D341Med (cell line): ENCODE data around the gene OR2T29.
A peak's percentile ranks its signal among the peaks of the same experiment; 100 is the strongest.
"Not testable (repeated sequence)": the region's sequence is repeated elsewhere in the genome, so short reads cannot be mapped to it uniquely, and the experiment has no call there.

Experiments
- DNase-seq: peaks from one replicate; pipeline ENCODE4 v3.0.0; 2012; ENCODE audit warnings: low spot score

The OR2T29 gene, protein sequence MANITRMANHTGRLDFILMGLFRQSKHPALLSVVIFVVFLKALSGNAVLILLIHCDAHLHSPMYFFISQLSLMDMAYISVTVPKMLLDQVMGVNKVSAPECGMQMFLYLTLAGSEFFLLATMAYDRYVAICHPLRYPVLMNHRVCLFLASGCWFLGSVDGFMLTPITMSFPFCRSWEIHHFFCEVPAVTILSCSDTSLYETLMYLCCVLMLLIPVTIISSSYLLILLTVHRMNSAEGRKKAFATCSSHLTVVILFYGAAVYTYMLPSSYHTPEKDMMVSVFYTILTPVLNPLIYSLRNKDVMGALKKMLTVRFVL

DNA sequence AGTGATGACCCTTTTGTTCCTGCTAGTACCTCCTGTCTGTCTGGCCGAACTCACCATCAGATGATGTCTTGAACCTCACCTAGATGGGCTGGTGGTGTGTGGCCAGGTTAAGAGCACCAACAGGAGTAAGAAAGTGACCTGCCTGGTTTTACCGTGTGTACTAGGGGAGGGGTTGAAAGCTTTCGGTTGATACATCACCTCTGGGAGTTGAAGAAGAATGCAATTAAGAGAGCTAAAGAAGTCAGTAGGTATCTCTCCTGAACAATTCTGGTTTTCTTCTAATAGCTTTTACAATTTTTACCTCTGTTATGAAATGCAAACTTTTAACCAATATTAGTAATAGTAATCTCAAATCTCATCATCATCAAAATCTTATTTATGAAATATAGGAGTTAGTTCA is at the start of gene OR2T29:
TSS of gene OR2T29 (minus strand) at position 101 of the 400 bp plus-strand sequence. CDS start 3,281 bp downstream, outside the sequence.
- DNase-seq, result not testable (repeated sequence)

DNA sequence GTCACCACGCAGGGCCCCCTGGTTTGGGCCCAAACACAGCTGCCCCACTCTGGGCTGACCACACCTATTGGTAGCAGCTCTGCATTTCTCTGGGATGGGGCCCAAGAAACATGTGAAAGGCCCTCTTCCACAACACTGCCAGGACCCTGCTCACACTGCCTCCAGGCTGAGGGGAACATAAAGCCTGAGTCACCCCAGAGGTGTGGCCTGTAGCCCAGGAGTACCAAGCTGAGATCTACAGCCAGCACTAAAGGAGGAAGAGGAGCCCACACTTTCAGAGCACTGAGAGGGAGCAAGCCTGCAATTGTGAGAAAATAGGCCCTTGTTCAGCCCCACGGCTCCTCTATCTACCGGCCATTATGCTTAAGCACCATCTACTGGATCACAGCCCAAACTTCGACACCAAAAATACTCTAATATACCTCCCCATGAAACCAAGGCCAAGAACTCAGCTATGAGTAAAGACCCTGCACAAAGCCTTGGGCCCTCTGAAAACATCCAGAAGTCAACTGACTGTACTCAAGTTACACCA is 49.4 kb upstream of the OR2T29 start:
- DNase-seq, result no peak

DNA sequence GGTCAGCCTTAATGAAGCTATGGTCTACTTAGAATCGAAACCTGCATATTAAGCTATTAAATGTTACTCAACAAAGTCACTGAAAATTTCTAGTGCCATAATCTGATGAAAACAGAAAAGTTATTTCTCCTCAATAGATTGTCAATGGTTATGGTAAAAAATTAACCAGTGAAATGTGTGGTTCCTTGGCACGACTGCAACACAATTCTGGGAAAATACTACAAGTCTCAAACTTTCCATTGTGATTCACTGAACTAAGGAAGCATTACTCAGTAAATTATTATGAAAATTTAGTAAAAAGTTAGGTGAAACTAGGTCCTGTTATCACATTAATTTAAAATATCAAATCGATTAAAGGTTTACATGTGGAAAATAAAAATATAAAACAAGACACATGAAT is 47.7 kb upstream of the OR2T29 start:
- DNase-seq, result no peak

DNA sequence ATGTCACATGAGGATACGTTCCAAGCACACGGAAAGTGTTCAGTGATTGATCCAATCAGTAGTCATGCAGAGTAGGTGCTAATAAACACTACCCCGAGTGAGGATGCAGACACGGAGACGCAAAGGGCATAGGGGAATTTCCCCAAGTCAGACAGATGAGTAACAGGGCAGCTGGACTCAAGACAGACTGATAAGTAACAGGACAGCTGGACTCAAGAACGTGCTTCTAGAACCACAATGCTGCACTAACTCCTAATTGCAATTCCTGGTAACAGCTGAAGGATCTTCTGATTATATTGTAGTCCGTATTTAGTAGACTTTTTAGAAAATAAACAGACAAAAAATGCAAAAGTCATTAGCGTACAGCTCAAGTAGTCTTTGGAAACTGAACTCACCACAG is 36.8 kb upstream of the OR2T29 start:
- no peak for DNase-seq

DNA sequence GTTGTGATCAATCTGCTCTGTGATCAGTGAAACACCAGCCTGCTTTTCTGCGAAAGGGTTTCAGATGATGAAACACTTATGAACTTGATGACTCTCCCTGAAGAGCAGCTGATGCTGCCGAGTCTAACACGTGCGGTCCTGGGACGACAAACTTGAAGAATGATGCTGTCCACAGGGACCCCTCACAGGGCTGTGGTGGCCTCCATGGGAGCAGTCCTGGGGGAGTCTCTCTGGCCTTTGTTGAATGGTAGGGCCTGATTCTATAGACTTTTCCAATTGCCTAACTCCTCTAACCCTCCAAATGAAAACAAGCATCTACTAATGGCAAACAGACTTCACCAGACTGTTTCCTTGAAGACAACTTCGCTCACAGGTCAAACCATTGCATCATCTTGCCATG is 35.0 kb upstream of the OR2T29 start, which contains the start of gene OR2T10:
TSS of gene OR2T10 (minus strand) at position 112 of the 400 bp plus-strand sequence. CDS start 3,932 bp downstream, outside the sequence.
- no peak for DNase-seq

DNA sequence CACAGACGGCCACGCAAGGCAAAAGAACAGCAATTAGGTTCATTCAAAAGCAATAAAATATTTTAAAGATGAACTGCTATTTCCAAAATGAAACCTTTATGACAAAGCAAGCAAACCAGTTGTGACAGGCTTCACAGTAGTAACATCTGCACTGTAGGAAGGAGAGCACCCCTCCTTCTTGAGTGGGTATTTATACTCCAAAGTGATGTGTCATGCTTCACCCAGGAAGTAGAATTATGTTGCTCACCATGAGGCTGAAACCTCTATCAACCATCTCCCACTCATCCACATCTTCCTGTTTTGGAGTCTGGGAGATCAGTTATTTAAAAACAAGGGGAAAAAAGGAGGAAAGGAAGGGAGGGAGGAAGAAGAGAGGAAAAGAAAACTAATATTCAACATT is 34.0 kb upstream of the OR2T29 start:
- no peak for DNase-seq

DNA sequence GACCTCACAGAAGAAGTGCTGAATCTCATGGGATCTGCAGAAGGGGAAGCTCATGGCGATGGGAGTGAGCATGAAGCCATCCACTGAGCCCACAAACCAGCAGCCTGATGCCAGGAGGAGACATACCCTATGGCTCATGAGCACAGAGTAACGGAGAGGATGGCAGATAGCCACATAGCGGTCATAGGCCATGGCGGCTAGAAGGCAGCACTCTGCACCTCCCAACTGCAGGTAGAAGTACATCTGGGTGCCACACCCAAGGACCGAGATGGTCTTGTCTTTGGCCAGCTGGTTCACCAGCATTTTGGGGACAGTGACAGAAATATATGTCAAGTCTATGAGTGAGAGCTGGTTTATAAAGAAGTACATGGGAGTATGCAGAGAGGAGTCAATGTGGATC is 30.7 kb upstream of the OR2T29 start:
- DNase-seq, result no peak

DNA sequence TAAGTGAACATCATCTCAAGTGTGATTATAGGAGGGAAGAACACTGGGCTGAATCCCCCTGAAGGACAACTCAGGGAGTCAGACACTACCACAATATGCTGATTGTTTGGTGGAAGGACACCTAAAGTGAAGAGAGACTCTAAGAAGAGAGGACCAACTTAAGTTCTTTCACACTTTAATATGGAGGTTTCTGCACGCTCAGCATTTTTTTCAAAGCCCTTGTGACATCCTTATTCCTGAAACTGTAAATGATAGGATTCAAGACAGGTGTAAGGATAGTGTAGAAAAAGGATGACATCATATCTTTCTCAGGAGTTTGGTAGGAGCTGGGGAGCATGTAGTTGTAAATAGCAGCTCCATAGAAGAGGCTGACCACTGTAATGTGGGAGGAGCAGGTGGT is 30.1 kb upstream of the OR2T29 start:
- DNase-seq, result no peak

DNA sequence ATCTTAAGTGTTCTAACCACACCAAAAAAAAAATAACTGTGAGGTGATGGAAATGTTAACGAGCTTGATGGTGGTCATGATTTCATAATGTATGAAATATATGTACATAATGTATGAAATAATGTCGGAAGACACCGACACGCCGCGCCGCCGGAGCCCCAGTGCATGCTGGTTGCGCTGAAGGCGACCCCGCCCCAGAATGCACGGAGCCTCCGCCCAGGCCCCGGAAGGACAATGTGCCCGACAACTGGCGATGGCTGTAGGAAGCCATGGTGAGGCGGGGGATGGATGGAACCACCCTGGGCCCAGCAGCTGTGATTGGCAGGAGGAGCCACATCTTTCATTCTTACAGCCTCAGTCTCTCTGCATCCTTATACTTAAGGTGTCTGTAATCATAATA is 27.5 kb upstream of the OR2T29 start:
- DNase-seq, result no peak

DNA sequence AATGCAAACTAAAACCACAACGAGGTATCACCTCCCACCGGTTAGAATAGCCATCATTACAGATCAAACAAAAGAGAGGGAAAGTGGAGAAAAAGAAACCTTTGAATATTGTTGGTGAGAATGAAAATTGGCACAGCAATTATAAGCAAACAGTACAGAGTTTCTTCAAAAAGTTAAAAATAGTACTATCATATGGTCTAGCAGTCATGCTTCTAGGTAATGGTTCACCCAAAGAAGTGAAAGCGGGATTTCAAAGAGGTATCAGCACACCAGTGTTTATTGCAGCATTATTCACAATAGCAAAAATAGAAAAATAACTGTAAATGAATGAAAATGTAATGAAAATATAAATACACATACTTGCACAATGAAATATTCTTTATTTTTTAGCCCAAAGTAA is 26.8 kb upstream of the OR2T29 start:
- no peak for DNase-seq

DNA sequence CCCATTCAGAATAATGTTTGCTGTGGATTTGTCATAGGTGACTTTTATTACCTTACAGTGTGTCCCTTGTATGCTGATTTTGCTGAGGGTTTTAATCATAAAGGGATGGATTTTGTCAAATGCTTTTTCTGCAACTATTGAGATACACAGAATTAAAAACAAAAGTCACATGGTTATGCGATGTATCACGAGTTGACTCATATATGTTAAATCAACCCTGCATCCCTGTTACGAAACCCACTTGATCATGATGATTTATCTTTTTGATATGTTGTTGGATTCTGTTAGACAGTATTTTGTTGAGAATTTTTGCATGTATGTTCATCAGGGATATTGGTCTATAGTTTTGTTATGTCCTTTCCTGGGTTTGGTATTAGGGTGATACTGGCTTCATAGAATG is 22.7 kb upstream of the OR2T29 start:
- no peak for DNase-seq

DNA sequence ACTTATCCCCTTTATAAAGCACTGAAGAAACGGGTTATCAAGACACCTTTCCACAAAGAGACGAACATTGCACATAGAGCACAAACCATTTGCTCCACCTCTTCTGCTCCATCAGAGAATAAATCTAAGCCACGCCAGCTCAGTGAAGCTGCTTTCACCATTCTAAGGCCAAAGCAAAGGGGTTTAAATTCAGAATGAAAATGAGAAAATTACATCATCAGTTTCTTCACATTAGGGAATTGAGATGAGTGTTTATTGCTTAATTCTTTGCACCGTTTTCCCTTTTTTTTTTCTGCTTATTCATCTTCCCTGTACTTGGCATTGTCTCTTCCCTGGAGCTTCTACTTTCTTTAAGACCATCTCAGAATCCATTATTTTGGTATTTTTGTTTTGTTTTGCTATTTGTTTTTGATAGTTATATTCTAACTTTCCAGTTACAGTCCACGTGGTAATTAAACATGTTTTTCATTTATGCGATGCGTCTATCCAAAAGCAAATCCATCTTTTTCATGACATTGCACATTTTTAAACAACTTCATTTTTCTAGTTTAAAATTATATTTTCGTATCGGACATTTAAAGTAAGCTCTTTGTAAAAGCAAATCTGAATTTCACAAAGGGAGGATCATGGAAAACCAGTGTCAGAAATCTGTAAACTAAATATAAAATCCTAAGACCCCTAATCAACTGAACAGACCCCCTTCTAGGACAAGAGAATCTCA is 13.8 kb upstream of the OR2T29 start:
- no peak for DNase-seq

DNA sequence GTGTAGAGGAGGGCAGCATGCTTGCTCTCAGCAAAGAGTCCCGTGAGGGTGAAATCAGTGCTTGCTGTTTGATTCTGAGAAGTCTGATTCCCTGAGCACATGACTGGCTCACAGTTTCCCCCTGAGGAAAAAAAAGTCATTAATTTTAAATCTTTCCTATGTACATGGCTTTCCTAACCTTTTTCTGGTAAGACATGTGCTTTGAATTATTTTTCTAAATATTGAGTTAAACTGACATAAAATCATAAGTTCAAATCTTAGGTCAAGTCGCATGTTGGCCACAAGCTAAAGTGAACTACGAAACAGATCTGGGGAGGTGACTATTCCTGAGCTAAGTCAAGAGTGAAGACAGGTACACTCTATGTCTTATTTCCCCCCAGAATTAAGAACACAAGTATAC is 12.1 kb upstream of the OR2T29 start, which contains the start of gene OR2T34:
TSS of gene OR2T34 (minus strand) at position 101 of the 400 bp plus-strand sequence. CDS start at position 101, 0 bp downstream.
- not testable (repeated sequence) for DNase-seq

DNA sequence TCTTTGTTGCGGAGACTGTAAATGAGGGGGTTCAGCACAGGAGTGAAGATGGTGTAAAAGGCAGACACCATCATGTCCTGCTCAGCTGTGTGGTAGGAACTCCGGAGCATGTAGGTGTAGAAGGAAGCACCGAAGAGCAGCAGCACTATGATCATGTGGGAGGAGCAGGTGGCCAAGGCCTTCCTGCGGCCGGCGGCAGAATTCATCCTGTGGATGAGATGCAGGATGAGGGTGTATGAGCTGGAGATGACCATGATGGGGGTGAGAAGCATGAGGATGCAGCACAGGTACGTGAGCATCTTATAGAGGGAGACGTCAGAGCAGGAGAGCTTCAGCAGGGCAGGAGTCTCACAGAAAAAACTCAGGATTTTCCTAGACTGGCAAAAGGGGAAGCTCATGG is 11.3 kb upstream of the OR2T29 start:
- peak; percentile 0 for DNase-seq

DNA sequence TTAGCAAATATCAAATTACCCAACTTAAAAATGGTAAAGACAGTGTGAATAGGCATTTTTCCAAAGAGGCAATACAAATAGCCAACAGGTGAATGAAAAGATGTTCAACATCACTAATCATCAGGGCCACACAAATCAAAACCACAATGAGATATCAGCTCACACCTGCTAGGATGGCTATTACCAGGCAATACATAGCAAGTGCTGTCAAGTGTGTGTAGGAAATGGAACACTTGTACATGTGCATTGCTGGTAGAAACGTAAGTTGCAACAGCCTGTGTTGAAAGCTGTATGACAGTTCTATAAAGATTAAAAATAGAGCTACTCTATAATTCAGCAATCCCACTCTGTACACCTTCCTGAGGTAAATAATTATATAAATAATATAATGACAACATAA is 9.5 kb upstream of the OR2T29 start:
- DNase-seq, result not testable (repeated sequence)

DNA sequence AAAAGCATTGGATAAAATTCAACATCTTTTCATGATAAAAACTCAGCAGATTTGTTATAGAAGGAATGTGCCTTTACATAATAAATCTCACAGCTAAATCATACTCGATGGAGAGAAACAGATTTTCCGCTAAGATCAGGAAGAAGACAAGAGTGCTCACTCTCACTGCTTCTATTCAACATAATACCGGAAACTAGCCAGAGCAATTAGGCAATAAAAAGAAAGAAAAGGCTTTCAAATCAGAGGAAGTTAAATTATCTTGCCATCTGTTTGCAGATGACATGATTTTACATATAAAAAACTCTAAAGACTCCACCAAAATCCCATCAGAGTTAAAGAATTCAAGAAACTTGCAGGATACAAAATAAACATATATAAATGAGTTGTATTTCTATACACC is 8.2 kb upstream of the OR2T29 start:
- not testable (repeated sequence) for DNase-seq

DNA sequence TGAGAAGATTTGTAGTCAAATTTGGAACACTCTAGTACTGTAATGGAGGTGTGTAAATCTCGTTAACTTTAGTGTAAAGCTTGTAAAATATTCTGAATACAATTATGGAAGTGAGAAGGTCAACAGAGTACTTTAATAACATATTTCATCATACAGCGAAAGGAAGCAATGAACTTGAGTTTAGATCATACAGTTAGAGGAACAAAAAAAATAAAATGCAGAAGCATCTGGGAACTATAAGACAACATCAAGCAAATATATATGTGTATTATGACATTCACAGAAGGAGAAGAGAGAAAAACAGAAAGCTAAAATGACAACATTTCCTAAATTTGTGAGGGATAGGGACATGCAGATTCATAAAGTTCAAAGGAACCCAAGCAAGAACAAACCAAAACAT is 6.5 kb upstream of the OR2T29 start:
- DNase-seq, result not testable (repeated sequence)

DNA sequence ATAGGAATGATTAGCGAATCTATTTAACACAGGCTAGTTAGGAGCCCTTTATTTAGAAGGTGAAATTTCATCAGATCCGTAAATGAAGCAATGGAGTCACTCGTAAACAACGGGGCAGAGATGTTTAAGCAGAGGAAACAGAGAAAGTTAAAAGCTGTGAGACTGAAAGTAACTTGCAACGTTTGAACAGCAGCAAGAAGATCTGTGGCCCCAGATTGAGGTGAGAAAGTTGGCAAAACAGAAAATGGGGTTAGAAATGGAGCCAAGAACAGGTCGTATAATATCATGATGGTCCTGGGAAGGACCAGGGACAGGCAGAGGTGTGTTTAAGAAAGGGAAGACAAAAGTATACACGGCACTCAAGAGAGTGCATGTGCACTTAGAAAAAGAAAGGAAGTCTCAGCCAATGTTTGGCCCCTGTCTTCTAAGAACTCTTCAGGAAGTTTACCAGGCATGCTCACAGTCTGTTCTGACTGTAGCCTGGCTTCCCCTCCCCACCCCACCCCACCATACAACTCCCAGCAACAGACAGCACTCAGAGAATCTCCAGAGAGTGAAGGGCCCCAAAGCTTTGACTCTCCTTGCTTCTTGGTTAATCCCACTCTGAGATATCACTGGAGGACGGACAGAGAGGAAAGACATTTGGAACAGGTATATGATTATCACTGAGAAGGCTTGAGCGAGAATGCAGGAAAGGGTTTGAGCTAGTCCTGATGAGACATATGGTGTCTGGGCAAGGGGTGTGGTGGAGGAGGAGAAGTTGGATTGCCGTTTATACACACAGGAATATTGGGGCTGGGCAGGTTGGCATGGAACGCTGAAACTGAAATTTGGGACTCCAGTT is 3.2 kb upstream of the OR2T29 start:
- peak; percentile 0 for DNase-seq

DNA sequence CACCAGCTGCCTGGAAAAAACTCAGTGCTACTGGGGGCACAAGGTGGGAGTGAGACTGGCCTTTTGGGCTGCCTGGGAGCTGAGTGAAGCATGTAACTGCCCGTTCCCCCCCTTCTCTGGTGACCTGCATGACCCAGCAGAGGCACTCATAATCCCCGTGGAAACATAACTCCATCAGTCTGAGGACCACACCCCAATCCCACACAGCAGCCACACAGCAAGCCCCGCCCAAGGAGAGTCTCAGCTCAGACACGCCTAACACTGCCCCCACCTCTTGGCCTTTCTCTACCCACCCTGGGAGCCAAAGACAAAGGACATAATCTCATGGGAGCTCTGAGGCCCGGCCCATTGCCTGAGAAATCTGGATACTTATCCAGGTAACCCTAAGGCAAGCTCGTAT is 11.5 kb downstream of the OR2T29 start:
- DNase-seq, result not testable (repeated sequence)

DNA sequence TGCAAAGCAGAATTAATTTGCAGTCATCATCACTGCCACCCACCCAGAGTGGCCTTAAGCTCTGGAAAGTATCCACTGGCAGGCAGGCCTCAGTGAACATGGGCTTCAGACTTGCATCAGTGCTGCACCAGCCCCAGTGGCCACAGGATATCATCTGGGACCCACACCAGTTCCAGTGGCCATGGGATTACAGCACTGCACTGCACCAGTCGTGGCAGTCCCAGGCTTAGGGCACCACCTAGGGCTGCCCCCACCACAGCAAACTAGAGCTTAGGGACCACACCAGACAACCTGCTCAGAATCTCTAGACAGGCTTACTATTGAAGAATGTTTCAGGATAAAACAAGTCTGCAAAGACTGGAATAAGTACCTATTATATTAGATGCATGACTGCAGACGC is 15.2 kb downstream of the OR2T29 start:
- DNase-seq, result not testable (repeated sequence)

DNA sequence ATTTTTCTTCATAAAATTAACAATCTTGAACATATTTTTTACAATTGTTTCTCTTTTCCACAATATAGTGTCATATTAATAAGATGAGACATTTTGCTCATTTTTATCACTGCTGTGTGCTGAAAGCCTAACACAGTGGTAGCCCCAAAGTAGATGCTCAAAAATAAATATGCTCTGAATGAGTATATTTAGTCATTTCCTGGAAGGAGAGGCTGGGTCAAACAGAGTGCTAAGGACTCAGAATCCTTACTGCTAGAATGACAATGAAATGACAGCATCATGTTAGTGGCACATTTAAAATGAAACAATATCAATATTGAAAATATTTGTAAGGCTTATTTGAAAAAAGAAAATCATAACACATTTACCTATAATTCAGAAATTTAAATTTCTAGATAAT is 25.1 kb downstream of the OR2T29 start:
- DNase-seq, result not testable (repeated sequence)

DNA sequence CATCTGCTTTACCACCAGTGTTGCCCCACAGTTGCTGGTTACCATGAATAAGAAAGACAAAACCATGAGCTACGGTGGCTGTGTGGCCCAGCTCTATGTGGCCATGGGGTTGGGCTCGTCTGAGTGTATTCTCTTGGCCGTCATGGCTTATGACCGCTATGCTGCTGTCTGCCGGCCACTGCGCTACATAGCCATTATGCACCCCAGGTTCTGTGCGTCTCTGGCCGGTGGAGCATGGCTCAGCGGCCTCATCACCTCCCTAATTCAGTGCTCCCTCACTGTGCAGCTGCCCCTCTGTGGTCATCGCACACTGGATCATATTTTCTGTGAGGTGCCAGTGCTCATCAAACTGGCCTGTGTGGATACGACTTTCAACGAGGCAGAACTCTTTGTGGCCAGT is 40.7 kb downstream of the OR2T29 start:
- no peak for DNase-seq
